GM20000 (cell line): ENCODE measurements around the gene CCT4.
A peak's percentile ranks its signal among the peaks of the same experiment; 100 is the strongest.

Source experiments
- DNase-seq: peaks from one replicate; pipeline ENCODE4 v3.0.0; 2012; ENCODE audit warnings: low spot score
- TF ChIP-seq, protein P1 (sequence below): IDR thresholded peaks from 2 replicates; pipeline ENCODE4 v1.5.1; 2012; ENCODE audit warnings: mild to moderate bottlenecking, control low read depth; ENCODE audit errors: extremely low read depth, missing control alignments

The CCT4 gene, protein sequence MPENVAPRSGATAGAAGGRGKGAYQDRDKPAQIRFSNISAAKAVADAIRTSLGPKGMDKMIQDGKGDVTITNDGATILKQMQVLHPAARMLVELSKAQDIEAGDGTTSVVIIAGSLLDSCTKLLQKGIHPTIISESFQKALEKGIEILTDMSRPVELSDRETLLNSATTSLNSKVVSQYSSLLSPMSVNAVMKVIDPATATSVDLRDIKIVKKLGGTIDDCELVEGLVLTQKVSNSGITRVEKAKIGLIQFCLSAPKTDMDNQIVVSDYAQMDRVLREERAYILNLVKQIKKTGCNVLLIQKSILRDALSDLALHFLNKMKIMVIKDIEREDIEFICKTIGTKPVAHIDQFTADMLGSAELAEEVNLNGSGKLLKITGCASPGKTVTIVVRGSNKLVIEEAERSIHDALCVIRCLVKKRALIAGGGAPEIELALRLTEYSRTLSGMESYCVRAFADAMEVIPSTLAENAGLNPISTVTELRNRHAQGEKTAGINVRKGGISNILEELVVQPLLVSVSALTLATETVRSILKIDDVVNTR

DNA sequence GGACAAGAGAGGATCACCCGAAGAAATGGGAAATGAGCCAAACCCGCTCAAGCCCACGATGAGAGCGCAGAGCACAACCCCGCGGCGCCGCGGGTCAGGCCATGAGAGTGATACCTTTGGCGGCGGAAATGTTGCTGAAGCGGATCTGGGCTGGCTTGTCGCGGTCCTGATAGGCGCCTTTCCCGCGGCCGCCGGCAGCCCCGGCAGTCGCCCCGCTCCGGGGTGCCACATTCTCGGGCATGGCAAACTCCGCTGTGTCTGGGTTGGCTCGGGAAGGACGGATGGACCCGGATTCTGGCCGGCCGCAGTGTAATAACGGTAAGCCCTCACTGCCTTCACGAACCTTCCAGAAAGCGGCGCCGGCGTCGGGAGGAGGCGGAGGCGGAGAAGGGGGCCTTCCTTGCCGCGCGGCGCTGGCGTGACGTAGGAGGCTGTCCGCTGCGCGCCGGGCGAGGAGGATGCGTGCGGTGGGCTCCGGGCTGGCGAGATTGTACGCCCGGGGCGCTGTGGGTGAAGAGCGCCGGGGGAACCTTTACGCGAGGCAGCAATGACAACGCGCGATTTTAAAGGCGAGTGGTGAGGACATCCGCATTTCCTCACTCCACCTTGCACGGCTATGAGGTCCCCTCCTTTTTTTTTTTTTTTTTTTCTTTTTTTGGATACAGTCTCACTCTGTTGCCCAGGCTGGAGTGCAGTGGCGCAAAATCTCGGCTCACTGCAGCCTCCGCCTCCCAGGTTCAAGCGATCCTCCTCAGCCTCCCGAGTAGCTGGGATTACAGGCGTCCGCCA, at the start of gene CCT4:
TSS of gene CCT4 (minus strand) at position 390 of the 789 bp plus-strand sequence. CDS start at position 241, 149 bp downstream.
- TF ChIP-seq, protein P1, sequence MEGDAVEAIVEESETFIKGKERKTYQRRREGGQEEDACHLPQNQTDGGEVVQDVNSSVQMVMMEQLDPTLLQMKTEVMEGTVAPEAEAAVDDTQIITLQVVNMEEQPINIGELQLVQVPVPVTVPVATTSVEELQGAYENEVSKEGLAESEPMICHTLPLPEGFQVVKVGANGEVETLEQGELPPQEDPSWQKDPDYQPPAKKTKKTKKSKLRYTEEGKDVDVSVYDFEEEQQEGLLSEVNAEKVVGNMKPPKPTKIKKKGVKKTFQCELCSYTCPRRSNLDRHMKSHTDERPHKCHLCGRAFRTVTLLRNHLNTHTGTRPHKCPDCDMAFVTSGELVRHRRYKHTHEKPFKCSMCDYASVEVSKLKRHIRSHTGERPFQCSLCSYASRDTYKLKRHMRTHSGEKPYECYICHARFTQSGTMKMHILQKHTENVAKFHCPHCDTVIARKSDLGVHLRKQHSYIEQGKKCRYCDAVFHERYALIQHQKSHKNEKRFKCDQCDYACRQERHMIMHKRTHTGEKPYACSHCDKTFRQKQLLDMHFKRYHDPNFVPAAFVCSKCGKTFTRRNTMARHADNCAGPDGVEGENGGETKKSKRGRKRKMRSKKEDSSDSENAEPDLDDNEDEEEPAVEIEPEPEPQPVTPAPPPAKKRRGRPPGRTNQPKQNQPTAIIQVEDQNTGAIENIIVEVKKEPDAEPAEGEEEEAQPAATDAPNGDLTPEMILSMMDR = no peak

DNA sequence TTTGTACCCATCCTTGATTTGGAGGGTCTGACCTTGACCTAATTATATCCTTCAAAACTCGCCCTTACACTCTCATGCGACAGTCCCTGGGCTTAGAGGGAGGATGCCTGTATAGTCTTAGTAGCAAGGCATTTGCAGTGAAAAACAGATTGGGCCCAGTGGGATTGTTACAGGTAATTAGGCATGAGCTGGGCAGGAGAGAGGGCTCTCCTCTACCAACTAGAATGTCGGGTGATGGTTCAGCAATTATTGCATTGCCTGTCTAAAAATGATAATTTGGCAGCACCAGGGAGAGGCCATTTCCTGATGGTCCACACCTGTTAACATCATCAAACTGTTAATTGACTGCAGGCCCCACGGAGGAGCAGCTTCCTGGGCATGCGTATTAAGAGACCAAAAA, 49.4 kb upstream of the CCT4 start:
- TF ChIP-seq, protein P1 = no peak

More for the DNA sequence above, at the start of gene CCT4:
- DNase-seq = peak; percentile 86

DNA sequence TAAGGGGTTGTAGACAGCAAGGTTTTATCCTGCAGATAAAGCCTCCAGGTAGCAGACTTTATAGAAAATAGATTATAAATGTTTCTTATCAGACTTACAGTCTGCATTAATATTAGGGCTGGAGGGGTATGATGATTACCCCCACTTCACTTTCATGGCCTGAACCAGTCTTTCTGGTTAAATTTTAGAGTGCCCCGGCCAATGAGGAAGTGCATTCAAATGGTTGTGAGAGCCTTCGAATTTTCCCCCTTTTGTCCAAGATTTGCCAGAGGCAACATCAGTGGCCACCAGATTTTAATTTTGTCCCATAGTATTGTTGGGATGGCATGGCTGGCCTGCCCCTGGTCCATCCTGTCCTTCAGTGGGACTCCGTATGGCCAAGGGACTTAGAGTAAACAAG, 48.6 kb upstream of the CCT4 start:
- DNase-seq = no peak
- TF ChIP-seq, protein P1 = no peak

More for the DNA sequence above, 49.4 kb upstream of the CCT4 start:
- DNase-seq = no peak

DNA sequence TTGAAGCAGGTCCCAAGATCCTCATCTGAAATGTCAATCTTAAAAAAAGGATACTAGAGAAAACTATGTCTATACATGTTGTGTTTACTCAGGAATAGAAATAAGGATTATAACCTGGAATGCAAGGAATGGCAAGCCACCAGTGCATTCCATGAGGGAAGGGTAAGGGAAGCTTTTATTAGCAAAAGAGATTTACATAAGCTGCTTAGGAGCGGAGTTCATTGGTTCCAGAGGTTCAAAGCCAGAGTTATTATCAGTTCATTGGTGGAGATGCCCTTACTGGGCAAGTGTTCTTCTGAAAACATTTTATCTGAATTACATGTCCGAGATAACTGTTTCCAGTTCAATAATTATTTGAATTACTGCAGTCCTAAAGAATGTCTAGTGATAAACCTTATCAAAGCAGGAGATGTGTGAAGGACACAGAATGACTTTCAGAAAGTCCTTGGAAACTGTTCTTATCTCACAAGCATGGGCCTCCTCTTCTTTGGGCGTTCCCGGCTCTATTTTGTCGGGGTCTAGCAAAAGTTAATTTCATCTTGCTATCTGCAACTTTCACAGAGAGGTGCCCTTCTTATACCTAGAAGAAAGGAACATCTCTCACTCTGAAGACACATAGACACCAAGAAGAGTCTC, 40.5 kb upstream of the CCT4 start:
- DNase-seq = no peak
- TF ChIP-seq, protein P1 = no peak

DNA sequence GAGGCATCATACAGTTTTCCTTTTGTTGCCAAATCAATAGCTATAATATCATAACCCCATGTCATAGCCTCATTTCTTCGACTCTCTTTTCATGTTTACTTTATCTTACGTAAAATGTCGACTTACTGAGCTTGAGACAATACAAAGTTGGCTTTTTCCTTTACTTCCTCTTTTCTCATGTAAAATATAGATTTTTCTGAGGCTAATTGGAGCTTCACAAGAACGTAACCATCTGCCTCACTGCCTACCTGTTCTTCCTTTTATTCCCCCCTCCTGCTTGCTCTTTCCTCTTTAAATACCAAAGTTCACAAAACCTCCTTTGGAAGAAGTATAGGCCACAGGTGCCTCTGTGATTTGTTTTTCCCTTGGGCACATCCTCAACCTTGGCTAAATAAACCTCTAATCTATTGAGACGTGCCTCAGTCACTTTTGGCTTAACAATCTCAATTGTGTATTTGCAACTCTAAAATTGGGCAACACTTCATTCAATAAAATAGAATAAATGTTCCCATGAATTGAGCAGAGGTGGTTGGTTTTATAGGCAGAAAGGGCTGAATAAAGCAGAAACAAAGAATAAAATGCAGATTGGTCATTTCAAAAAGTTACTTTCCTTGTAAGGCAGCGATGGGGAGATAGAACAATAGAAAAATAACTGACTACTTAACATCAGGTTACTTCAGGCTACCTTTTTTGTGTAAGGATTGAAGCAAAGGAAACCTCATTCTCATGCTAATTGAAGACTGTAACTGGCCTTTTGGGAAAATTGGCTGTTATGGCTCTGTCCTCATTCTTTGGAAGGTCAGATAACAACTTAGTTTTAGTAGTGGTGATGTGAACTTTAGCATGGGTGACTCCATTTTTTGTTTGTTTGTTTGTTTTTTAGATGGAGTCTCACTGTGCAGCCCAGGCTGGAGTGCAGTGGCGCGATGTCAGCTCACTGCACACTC, 38.3 kb upstream of the CCT4 start:
- DNase-seq = no peak
- TF ChIP-seq, protein P1 = no peak

DNA sequence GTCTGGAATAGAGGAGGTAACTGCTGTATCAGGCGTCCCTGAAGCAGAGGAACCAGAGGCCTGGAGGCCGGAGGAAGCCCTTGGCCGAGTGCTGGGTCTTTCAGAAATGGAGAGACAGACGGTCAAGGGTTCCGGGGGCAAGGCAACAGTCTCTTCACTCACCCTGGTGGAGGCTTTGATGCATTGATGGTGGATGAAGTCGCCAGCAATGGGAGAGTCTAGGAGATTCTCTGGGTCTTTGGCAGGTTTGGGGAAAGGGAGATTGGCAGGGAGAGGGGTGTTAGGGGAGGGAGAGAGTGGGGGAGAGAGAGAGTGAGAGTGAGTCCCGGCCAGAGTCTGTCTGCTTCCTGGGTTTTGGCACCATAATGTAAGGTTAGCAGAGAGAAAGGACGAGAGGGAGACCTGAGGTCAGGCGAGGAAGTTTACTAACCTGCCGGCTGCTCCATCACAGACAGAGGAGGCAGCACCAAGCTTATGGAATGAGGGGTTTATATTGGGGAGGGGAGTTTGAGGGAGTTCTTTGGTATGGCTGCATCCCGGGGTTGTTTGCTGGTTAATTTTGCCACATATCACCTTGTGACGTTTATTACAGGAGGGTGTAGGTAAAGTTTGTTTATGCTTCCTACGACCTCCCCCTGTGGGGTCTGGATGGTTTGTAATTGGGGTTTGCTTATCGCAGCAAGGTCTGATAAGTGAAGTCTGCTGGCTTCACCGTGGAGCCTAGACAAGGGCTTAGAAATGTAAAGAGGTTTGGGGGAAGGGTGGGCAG, 36.6 kb upstream of the CCT4 start:
- TF ChIP-seq, protein P1 = no peak

More for the DNA sequence above, 36.6 kb upstream of the CCT4 start:
- no peak for DNase-seq
